RCC 7860 (cell line): ENCODE measurements around the gene CARS1.
A peak's percentile ranks its signal among the peaks of the same experiment; 100 is the strongest.

Experiments used
- DNase-seq: peaks from one replicate; pipeline ENCODE4 v3.0.0-alpha.2; 2015; ENCODE audit warnings: low spot score
- FAIRE-seq: peaks from 2 replicates; lab custom pipeline; 2012; peaks lifted over from hg19 to GRCh38; lab: Jason Lieb, UNC

CARS1 gene

GRCh38 chr11:2964782-2965181 lies 92.4 kb downstream of the CARS1 start:
- FAIRE-seq (no peak), DNase-seq (no peak)

DNA sequence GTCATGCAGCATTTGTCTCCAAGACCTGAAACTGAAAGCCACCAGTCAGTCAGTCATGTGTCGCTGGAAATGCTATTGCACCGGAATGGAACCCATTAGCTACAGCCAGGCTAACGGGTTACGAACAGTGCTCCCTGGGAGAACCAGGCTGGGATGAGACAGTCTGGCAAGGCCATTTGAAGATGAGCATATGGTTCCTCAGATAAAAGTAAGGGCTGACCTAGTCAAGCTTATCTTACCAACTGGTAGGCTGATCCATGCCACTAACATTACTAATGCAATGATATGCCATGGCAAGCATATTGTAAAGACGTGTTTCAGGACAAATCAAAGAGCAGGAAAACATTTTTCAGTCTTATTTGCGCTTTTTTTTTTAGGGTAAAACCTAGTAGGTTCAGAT lies 93.5 kb downstream of the CARS1 start:
- FAIRE-seq = no peak
- DNase-seq = no peak

DNA sequence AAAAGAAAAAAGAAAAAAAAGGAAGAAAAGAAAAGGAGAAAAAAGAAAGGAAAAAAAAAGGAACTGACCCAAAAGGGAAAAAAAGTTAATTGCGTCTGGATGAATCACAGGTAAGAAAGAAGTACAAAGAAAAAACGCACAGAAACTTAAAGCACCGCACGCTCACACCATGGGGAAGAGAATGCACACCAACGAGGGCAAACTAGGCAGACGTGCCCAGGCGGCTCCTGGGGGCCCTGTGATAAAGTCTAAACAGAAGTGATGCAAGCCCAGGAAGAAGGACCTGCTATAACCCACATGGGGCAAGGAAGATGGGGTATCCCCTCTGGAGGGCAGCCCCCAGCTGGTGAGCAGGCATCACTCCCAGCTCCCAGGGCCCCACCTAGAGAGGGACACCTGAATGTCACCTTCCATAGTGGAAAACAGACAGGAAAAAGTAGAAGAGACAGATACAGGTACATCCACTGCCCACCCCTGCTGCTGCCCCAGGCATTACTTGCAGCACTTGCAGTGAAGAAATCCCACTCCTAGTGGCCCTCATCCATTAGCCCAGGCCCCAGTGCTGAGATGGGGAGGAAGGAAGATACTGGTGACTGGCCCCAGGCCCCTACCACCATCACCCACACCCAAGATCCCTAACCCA lies 94.0 kb downstream of the CARS1 start:
- FAIRE-seq = no peak
- no peak for DNase-seq

DNA sequence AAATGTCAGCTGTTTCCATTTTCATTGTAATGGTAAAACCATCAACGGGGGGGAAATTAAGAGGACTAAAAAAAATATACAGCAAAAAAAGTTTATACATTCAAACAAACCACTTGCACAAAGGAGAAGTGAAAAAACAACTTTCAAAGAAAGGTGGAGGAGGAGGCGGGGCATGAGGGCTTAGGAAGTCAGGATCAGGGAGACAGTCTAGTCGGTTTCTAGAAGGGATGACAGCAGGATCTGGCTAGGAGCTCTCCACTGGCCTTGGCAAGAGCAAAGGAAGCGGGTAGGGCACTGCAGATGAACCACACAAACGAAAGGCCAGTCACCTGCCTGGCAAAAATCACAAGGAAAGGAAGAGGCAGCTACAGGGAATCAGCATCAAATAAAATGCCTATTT lies 96.1 kb downstream of the CARS1 start:
- FAIRE-seq = no peak

GRCh38 chr11:2960139-2960538 lies 97.1 kb downstream of the CARS1 start:
- no peak for FAIRE-seq

More for the DNA sequence above, 96.1 kb downstream of the CARS1 start:
- DNase-seq = no peak

GRCh38 chr11:2958251-2958650 lies 99.0 kb downstream of the CARS1 start:
- no peak for FAIRE-seq
- DNase-seq = no peak

More at GRCh38 chr11:2960139-2960538, 97.1 kb downstream of the CARS1 start:
- no peak for DNase-seq

DNA sequence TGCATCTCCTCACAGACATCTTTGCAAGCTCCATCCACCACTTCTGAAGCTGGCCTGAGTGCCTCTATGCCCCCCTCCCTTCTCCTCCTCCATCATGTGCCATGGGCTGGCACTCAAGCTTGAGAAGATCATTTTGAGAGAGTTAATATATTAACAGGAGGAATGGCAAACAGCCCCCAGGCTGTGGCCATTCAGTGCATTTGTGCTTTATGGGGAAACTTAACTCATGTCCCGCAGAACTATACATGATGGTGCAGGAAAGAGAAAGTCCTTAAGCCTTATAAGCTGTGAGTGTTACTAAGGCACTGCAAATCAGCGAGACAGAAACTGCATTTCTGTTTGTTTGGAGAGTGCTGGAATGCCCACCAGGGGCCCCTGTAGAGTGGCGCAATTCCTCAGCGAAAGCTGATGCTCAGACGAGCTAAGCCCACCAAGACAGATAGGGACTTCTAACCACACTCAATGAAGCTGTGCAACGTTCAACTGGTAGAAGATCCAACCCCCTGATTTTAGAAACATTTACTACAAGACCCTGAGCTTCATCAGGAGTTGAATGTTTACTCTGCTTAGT lies 101.2 kb downstream of the CARS1 start:
- no peak for DNase-seq
- FAIRE-seq = no peak

DNA sequence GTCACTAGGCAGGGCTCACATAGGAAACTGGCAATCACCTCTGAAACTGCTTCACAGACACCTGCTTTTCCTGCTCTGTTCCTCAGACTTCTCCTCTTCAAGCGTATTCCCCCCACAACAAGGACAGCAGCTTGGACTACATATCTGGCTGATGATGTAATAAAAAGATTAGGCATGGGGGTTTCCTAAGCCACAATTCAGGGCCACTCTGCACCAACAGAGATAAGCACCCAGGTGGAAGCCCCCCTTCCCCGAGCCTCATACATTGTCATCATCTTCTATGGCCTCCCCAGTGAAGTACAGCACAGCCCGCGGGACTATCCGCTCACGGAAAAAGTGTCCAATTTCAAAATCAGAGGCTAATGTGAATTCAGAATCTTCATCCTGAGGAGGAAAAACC lies 103.0 kb downstream of the CARS1 start:
- FAIRE-seq (no peak), DNase-seq (no peak)

DNA sequence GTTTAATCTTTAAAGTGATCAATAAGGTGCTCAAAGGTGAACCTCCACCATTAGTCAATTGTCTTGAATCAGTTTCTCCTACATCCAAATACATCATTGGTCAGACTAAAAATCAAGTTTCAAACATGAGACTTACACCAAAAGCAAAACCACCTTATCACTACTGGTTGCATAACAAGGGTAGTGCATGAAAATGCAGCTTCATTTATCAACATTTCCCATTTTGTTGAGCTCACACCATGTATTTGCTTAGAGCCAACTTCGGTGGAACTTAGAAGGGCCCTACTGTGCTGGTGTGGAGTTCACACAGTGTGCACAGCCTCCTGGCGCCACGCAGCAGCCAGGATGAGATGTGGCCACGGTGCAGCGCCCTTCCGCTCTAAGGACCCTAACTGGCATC lies 104.9 kb downstream of the CARS1 start:
- DNase-seq (no peak), FAIRE-seq (no peak)

DNA sequence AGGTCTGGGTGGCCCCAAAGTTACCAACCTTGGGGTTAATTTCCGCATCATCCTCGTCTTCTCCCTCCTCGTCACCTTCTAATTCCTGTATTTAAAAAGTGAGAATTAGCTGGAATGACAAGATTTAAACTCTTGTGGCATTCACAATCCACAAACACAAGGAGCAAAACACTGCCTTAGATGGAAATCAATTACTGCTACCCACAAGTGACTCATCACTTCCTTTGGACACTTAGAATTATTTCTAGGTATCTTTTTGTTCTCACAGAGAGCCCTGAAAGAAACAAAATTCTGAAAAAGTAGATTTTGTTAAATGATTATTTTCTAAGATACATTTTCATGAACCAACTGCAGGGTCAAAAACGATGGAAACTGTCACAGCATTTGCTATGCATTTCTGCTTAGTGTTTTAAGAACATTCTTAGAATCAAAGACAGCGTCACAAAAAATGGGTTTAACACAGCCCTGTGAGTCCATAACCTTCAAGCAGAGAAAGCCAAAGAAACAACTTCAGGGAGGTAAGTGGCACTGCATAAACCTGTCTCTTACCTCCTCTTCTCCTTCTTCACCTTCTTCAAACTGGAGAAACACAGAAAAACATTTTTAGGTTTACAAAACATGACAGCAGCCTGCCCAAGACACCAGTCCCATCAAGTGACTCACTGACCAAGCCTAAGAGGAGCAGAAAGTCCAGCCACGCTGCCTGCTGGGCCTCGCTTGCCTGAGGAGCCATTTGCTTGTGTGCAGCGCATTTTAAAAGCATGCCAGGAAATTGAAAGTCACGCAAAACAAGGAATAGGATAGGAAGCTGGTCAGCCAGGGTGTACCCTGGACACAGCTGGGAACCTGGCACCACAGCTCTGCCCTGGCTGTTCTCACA lies 105.8 kb downstream of the CARS1 start:
- FAIRE-seq = no peak

More for the DNA sequence above, 105.8 kb downstream of the CARS1 start:
- peak; percentile 23 for DNase-seq
